ENCODE measurements around the gene WDR81. TPM values are rescaled to one million over a fixed set of nuclear protein-coding genes. Genes with fewer than 3 reads are reported as not detected.

Gene WDR81
- total RNA-seq, 1 donor from 2014 or later, result 70.4 TPM

GRCh38 chr17:1750628-1751027, 26.1 kb downstream of the WDR81 start:
- Histone ChIP-seq H3K27me3 (no peaks in the 10 kb centered on the region), H3K4me3 (no peak overlapping the region), H3K27ac (no peak overlapping the region), H3K4me1 (no peaks in the 10 kb centered on the region), H3K9me3 (no peaks in the 10 kb centered on the region), H3K36me3 (no peaks in the 10 kb centered on the region)
- no peak for DNase-seq (ENCODE audit: low spot score in 2 of 2)
- no peak for TF ChIP-seq CTCF (IDR thresholded peaks at IDR 0.05)
- intact Hi-C loops (cut with DNase I), result no loop called here

GRCh38 chr17:1752425-1753262, 28.1 kb downstream of the WDR81 start:
- intact Hi-C loops (cut with DNase I), result no loop called here
- Histone ChIP-seq H3K27ac (peak overlapping the region; percentile 5 to 11), H3K4me3 (peak overlapping the region in 1 of 2 donors; percentile 11)

GRCh38 chr17:1753767-1754429, 29.4 kb downstream of the WDR81 start:
- no peak for DNase-seq (ENCODE audit: low spot score in 2 of 2)
- no peaks in the 10 kb centered on the region for H3K9me3 ChIP-seq
- H3K4me3 ChIP-seq, result no peak overlapping the region
- no peaks in the 10 kb centered on the region for H3K4me1 ChIP-seq
- no peaks in the 10 kb centered on the region for H3K27me3 ChIP-seq
- no peaks in the 10 kb centered on the region for H3K36me3 ChIP-seq
- intact Hi-C loops (cut with DNase I), result no loop called here
- TF ChIP-seq CTCF (IDR thresholded peaks at IDR 0.05), result no peak
- no peak overlapping the region for H3K27ac ChIP-seq

More at GRCh38 chr17:1752425-1753262, 28.1 kb downstream of the WDR81 start:
- no peak for TF ChIP-seq CTCF (IDR thresholded peaks at IDR 0.05)
- no peaks in the 10 kb centered on the region for H3K27me3 ChIP-seq
- no peaks in the 10 kb centered on the region for H3K9me3 ChIP-seq
- no peaks in the 10 kb centered on the region for H3K36me3 ChIP-seq
- no peaks in the 10 kb centered on the region for H3K4me1 ChIP-seq
- no peak for DNase-seq (ENCODE audit: low spot score in 2 of 2)

GRCh38 chr17:1754430-1755112, 30.1 kb downstream of the WDR81 start:
- Histone ChIP-seq H3K4me1 (no peaks in the 10 kb centered on the region), H3K27ac (no peak overlapping the region), H3K36me3 (no peaks in the 10 kb centered on the region), H3K9me3 (no peaks in the 10 kb centered on the region), H3K27me3 (no peaks in the 10 kb centered on the region), H3K4me3 (no peak overlapping the region)
- no peak for DNase-seq (ENCODE audit: low spot score in 2 of 2)
- TF ChIP-seq CTCF (IDR thresholded peaks at IDR 0.05), result no peak
- intact Hi-C loops (cut with DNase I), result no loop called here

- intact Hi-C loops (cut with DNase I), result no loop called here
- TF ChIP-seq CTCF (IDR thresholded peaks at IDR 0.05), result no peak
- no peak overlapping the region for H3K27ac ChIP-seq
Measured at GRCh38 chr17:1755252-1755826, 30.8 kb downstream of the WDR81 start.

More at GRCh38 chr17:1755252-1755826, 30.8 kb downstream of the WDR81 start:
- Histone ChIP-seq H3K4me3 (no peak overlapping the region), H3K27me3 (no peaks in the 10 kb centered on the region), H3K9me3 (no peaks in the 10 kb centered on the region), H3K36me3 (no peaks in the 10 kb centered on the region), H3K4me1 (no peaks in the 10 kb centered on the region)
- DNase-seq (ENCODE audit: low spot score in 2 of 2), result no peak
